H1 (cell line): ENCODE measurements around the gene KLHL17. TPM values are rescaled to one million over a fixed set of nuclear protein-coding genes. Genes with fewer than 3 reads are reported as not detected.

Experiments
- CTCF ChIA-PET: fragments of 300-600 bp; sonication (Branson Sonifier 250); formaldehyde crosslinking; loops from one replicate; lab custom pipeline; 2021; ENCODE audit not compliant: partially characterized antibody; lab: Charles Lee
- POLR2A ChIA-PET: fragments of 300-600 bp; sonication (Branson Sonifier 250); formaldehyde crosslinking; loops from one replicate; lab custom pipeline; 2021; ENCODE audit warnings: inconsistent platforms; ENCODE audit not compliant: partially characterized antibody; lab: Charles Lee
- DNase-seq, 2 experiments: peaks; one replicate each; pipeline versions ENCODE4 v3.0.0 to v3.0.0-alpha.2; 2010 to 2022; ENCODE audit warnings: low spot score in 2 of 2, low read depth in 1 of 2, mixed read lengths in 1 of 2
- FAIRE-seq: peaks from 2 replicates; lab custom pipeline; 2011; peaks lifted over from hg19 to GRCh38; lab: Jason Lieb, UNC
- H2AFZ ChIP-seq: 2 replicates; pipeline ENCODE4 v1.8.1; 2012; ENCODE audit warnings: low read length, inconsistent platforms
- H2AK5ac ChIP-seq: 2 replicates; pipeline ENCODE4 v1.6.1; 2013; ENCODE audit warnings: low read depth, low read length
- H2BK120ac ChIP-seq: replicated peaks from 2 replicates; pipeline ENCODE3; 2013; ENCODE audit warnings: low read depth, low read length, inconsistent platforms
- H2BK12ac ChIP-seq: 2 replicates; pipeline ENCODE4 v1.6.1; 2013; ENCODE audit warnings: low read depth, low read length
- H2BK15ac ChIP-seq: 2 replicates; pipeline ENCODE4 v1.6.1; 2013; ENCODE audit warnings: low read length
- H2BK20ac ChIP-seq: 2 replicates; pipeline ENCODE4 v1.6.1; 2013; ENCODE audit warnings: low read length
- H2BK5ac ChIP-seq: 2 replicates; pipeline ENCODE4 v1.6.1; 2013; ENCODE audit warnings: low read depth, low read length
- H3K14ac ChIP-seq: 2 replicates; pipeline ENCODE4 v1.6.1; 2013; ENCODE audit warnings: inconsistent platforms; ENCODE audit not compliant: insufficient read length
- H3K18ac ChIP-seq: 2 replicates; pipeline ENCODE4 v1.6.1; 2013; ENCODE audit warnings: low read length; ENCODE audit errors: extremely low read depth
- H3K23ac ChIP-seq: 2 replicates; pipeline ENCODE4 v1.6.1; 2013; ENCODE audit warnings: inconsistent platforms; ENCODE audit not compliant: insufficient read length
- H3K23me2 ChIP-seq: 2 replicates; pipeline ENCODE4 v1.6.1; 2013; ENCODE audit warnings: low read depth, low read length
- H3K27ac ChIP-seq: 2 replicates; pipeline ENCODE4 v1.6.1; 2011; ENCODE audit warnings: low read depth, low read length, inconsistent platforms
- H3K27me3 ChIP-seq, 4 experiments: replicated peaks in 1 of 4; 1 replicate in 1 of 4; 2 replicates in 3 of 4; pipeline versions ENCODE4 v1.6.1 to v1.8.1; 2011 to 2013; ENCODE audit warnings: low read length in 3 of 4, mild to moderate bottlenecking in 3 of 4, inconsistent platforms in 2 of 4, mixed read lengths in 2 of 4, moderate library complexity in 1 of 4; ENCODE audit not compliant: control insufficient read depth in 3 of 4, insufficient read depth in 3 of 4; ENCODE audit errors: extremely low read depth in 1 of 4
- H3K36me3 ChIP-seq, 4 experiments: 2 replicates each; pipeline versions ENCODE4 v1.6.1 to v1.8.1; 2011 to 2013; ENCODE audit warnings: mild to moderate bottlenecking in 4 of 4, low read length in 3 of 4, moderate library complexity in 2 of 4, control low read depth in 1 of 4, inconsistent platforms in 1 of 4; ENCODE audit not compliant: insufficient read depth in 4 of 4, control insufficient read depth in 2 of 4
- H3K4ac ChIP-seq: replicated peaks from 2 replicates; pipeline ENCODE3; 2013; ENCODE audit warnings: low read length, low read depth, mixed read lengths, inconsistent platforms; ENCODE audit not compliant: insufficient read length
- H3K4me1 ChIP-seq, 4 experiments: replicated peaks in 1 of 4; 1 replicate in 1 of 4; 2 replicates in 3 of 4; pipeline versions ENCODE4 v1.6.1 to v1.8.1; 2011 to 2013; ENCODE audit warnings: low read length in 3 of 4, inconsistent platforms in 2 of 4, mixed read lengths in 1 of 4; ENCODE audit not compliant: insufficient read depth in 4 of 4, control insufficient read depth in 3 of 4
- H3K4me2 ChIP-seq, 2 experiments: 2 replicates each; pipeline versions ENCODE4 v1.6.1 to v1.8.1; 2011 to 2013; ENCODE audit warnings: low read depth in 2 of 2, low read length in 2 of 2, control low read depth in 1 of 2, inconsistent platforms in 1 of 2, mild to moderate bottlenecking in 1 of 2; ENCODE audit not compliant: insufficient read depth in 1 of 2
- H3K4me3 ChIP-seq, 4 experiments: fragments of 200-600, 300-600 bp in 1 of 4; sonication (generic), shearing (Covaris generic), sonication (Bioruptor Twin) in 1 of 4; 2 replicates each; pipeline versions ENCODE4 v1.5.1 to v1.8.1; 2011 to 2016; ENCODE audit warnings: low read length in 4 of 4, low read depth in 3 of 4, control low read depth in 2 of 4, inconsistent platforms in 2 of 4, mild to moderate bottlenecking in 2 of 4, mixed read lengths in 1 of 4, moderate library complexity in 1 of 4; ENCODE audit not compliant: insufficient read depth in 2 of 4; ENCODE audit errors: extremely low read depth in 1 of 4
- H3K56ac ChIP-seq: replicated peaks from 2 replicates; pipeline ENCODE3; 2013; ENCODE audit warnings: low read depth, mild to moderate bottlenecking, mixed read lengths, low read length, inconsistent platforms; ENCODE audit not compliant: insufficient read length
- H3K79me1 ChIP-seq: 2 replicates; pipeline ENCODE4 v1.6.1; 2013; ENCODE audit warnings: low read depth, low read length, control low read depth
- H3K79me2 ChIP-seq, 2 experiments: 2 replicates each; pipeline versions ENCODE4 v1.6.1 to v1.8.1; 2012 to 2013; ENCODE audit warnings: low read length in 2 of 2, mild to moderate bottlenecking in 2 of 2, inconsistent platforms in 1 of 2; ENCODE audit not compliant: insufficient read depth in 2 of 2, control insufficient read depth in 1 of 2
- H3K9ac ChIP-seq, 4 experiments: replicated peaks in 1 of 4; 1 replicate in 1 of 4; 2 replicates in 3 of 4; pipeline versions ENCODE4 v1.6.1 to v1.8.1; 2011 to 2013; ENCODE audit warnings: low read depth in 3 of 4, low read length in 3 of 4, control low read depth in 2 of 4, mild to moderate bottlenecking in 2 of 4, moderate library complexity in 2 of 4, inconsistent platforms in 1 of 4; ENCODE audit errors: extremely low read depth in 1 of 4
- H3K9me3 ChIP-seq, 2 experiments: 2 replicates each; pipeline versions ENCODE4 v1.6.1 to v1.8.1; 2012 to 2013; ENCODE audit warnings: mild to moderate bottlenecking in 2 of 2, moderate library complexity in 2 of 2, control low read depth in 1 of 2, inconsistent platforms in 1 of 2, low read depth in 1 of 2, low read length in 1 of 2, mixed read lengths in 1 of 2; ENCODE audit not compliant: insufficient read depth in 2 of 2
- H4K20me1 ChIP-seq, 2 experiments: replicated peaks in 1 of 2; 2 replicates each; pipeline versions ENCODE3 to v1.8.1; 2011 to 2013; ENCODE audit warnings: inconsistent platforms in 2 of 2, low read length in 2 of 2, mild to moderate bottlenecking in 1 of 2; ENCODE audit not compliant: insufficient read depth in 2 of 2, control insufficient read depth in 1 of 2
- H4K5ac ChIP-seq: 2 replicates; pipeline ENCODE4 v1.6.1; 2013; ENCODE audit warnings: low read length, low read depth, mixed read lengths, inconsistent platforms; ENCODE audit not compliant: insufficient read length
- H4K8ac ChIP-seq: 2 replicates; pipeline ENCODE4 v1.8.0; 2013; ENCODE audit warnings: mild to moderate bottlenecking, moderate library complexity, low read length, inconsistent platforms; ENCODE audit not compliant: insufficient read depth; ENCODE audit errors: extremely low read depth
- H4K91ac ChIP-seq: replicated peaks from 2 replicates; pipeline ENCODE3; 2013; ENCODE audit warnings: low read length, mixed read lengths, inconsistent platforms; ENCODE audit not compliant: insufficient read length
- EP300 ChIP-seq, 2 experiments: IDR thresholded peaks; 1 replicate in 1 of 2; 2 replicates in 1 of 2; pipeline ENCODE4 v1.6.1; 2011 to 2012; ENCODE audit warnings: low read depth in 2 of 2, low read length in 2 of 2, mild to moderate bottlenecking in 2 of 2, borderline replicate concordance in 1 of 2, inconsistent platforms in 1 of 2, moderate library complexity in 1 of 2
- SIRT6 ChIP-seq: IDR thresholded peaks from one replicate; pipeline ENCODE4 v1.7.1; 2012; ENCODE audit warnings: low read length, inconsistent platforms
- WGBS, 2 experiments: shearing (Covaris generic) in 1 of 2; methylation state at CpG; one replicate each; pipeline versions ENCODE4 v1.1.6 to v1.1.7; 2013 to 2015; ENCODE audit warnings: low lambda C conversion rate in 2 of 2, mixed read lengths in 2 of 2, inconsistent platforms in 1 of 2, low coverage in 1 of 2, missing lambda C conversion rate in 1 of 2; ENCODE audit not compliant: insufficient replicate concordance in 2 of 2, insufficient coverage in 1 of 2, insufficient read length in 1 of 2; ENCODE audit errors: extremely low coverage in 1 of 2, missing lambda C conversion rate in 1 of 2; 5-methylcytosine and 5-hydroxymethylcytosine counted together
- polyA plus RNA-seq, 7 experiments: library from polyadenylated mRNA; depleted of rRNA in 3 of 7; stranded (reverse) in 5 of 7; unstranded in 2 of 7; fragments of >200 nt in 5 of 7; fragments of 200-250 nt in 2 of 7; gene quantifications; 1 replicate in 5 of 7; 2 replicates in 1 of 7; 4 replicates in 1 of 7; pipeline versions ENCODE4 v1.2.1 to v1.2.3, GENCODE V29; 2011 to 2013; ENCODE audit warnings: missing spikeins in 2 of 7, mixed read lengths in 2 of 7
- total RNA-seq: library from RNA; stranded (reverse); fragmentation: NEBNext Ultra II Directional; extraction: Animal tissue kit (Norgen Biotek cat#: 25700); gene quantifications from 2 replicates; pipeline ENCODE4 v1.2.1, GENCODE V29; 2021

Gene KLHL17
- total and polyA plus RNA-seq, 2 of the 8 experiments (the other 6 are each of a cell fraction or from before 2014, with no cell fraction given), result 32.6 to 36.1 TPM

DNA sequence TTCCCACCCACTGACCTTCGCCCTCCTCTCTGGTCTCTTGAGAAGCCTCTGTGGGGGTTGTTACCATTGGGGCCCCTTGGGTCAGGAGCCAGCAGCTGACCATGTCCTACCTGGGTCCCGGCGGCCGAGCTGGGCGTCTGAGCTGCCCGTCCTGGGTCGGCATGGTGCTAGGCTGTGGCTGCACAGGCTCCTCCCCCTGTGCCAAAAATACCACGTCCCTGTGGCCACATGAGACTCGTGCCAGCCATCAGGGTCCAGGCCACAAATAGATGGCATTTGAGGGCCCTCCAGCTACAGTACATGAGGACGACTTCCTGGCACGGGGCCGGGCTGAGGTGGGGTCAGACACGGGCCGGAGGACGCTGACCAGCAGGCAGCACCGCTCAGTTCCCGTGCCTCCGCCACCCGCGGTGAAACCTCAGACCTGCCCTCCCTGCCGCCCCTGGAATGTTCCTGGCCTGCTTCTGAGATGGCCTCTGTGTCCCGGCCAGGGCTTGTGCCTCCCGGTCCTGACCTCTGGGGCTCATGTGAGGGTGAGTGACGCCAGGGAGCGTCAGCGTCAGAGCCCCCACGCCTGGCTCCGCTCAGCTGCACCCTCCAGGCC, 21.7 kb downstream of the KLHL17 start, which contains the start of gene PERM1:
Gene PERM1, minus strand, starts transcription at position 139 of the 604 bp plus-strand sequence. CDS start 1,064 bp downstream, outside the sequence.
- Histone ChIP-seq H2BK15ac (no peak within 1 kb of the TSS), H3K18ac (no peak within 1 kb of the TSS), H3K27ac (no peak within 1 kb of the TSS), H3K36me3 (no peaks in the 10 kb centered on the region), H3K79me1 (no peaks in the 10 kb centered on the region), H4K5ac (no peak within 1 kb of the TSS), H3K56ac (no peak within 1 kb of the TSS), H2BK20ac (no peak within 1 kb of the TSS), H3K27me3 (peaks cover 0 to 25% (median 15%) of the 10 kb centered on the region in 4 experiments; a peak in 5 of 7 replicates), H3K23me2 (no peaks in the 10 kb centered on the region; the same call in 1 of the 2 replicates), H3K4me1 (no peaks in the 10 kb centered on the region; a peak in 1 of 7 replicates), H3K79me2 (no peaks in the 10 kb centered on the region)
- no peak for FAIRE-seq
- POLR2A ChIA-PET, result interaction anchor here (1.0 to 2.4 kb wide), 7 partner anchors 12 to 75 kb away, joined by 3 to 9 read pairs (median 3); no protein-coding TSS in a partner anchor
- TF ChIP-seq SIRT6, result no peak
- no peak for TF ChIP-seq EP300 (IDR thresholded peaks at IDR 0.05; ENCODE audit: borderline replicate concordance in 1 of 2, low read depth in 2 of 2, low read length in 2 of 2)
- TF ChIP-seq, all 59 proteins: peak for 0
- no peak within 1 kb of the TSS for H4K91ac ChIP-seq
- no peaks in the 10 kb centered on the region for H3K9me3 ChIP-seq
- H2BK12ac ChIP-seq, result 0 out of 2 replicates have a peak within 1 kb of the TSS, but pooled peaks have one; percentile 17
- WGBS, 2 experiments, result 85% methylated on average over 28 of the region's 28 CpGs; no CpG with 5 or more reads in 1 of the 2 experiments
- H2BK5ac ChIP-seq, result no peak within 1 kb of the TSS
- DNase-seq, result no peak
- peaks cover 0 to 8% of the 10 kb centered on the region in 2 experiments for H4K20me1 ChIP-seq
- H2AK5ac ChIP-seq, result no peak within 1 kb of the TSS
- H2BK120ac ChIP-seq, result no peak within 1 kb of the TSS
- no peak within 1 kb of the TSS for H3K14ac ChIP-seq
- H3K4me2 ChIP-seq, result no peak within 1 kb of the TSS
- no peak within 1 kb of the TSS for H2AFZ ChIP-seq
- H4K8ac ChIP-seq, result peak within 1 kb of the TSS; percentile 51
- no peak within 1 kb of the TSS for H3K23ac ChIP-seq
- H3K4me3 ChIP-seq, result no peak within 1 kb of the TSS
- H3K4ac ChIP-seq, result no peak within 1 kb of the TSS
- CTCF ChIA-PET, result interaction anchor here (1.0 to 6.9 kb wide), 18 partner anchors 9 to 309 kb away, joined by 3 to 86 read pairs (median 14); partner anchors contain the start of genes HES4 and ISG15
- H3K9ac ChIP-seq, result no peak within 1 kb of the TSS
